Measurements from ENCODE around the gene STAB1. TPM values are rescaled to one million over a fixed set of nuclear protein-coding genes. Genes with fewer than 3 reads are reported as not detected.

STAB1 gene
- total RNA-seq, 1 donor from 2014 or later, result 0.16 TPM

GRCh38 chr3:52572221-52572620 is 77.1 kb downstream of the STAB1 start:
- DNase-seq (ENCODE audit: low read depth, low spot score), result no peak
- Mint-ChIP-seq H3K27ac (ENCODE audit: unreplicated experiment) (no peak overlapping the region), H3K9me3 (no peaks in the 10 kb centered on the region), H3K4me1 (peaks cover 4% of the 10 kb centered on the region), H3K4me3 (no peak overlapping the region), H3K27me3 (ENCODE audit: low read depth) (no peaks in the 10 kb centered on the region), H3K36me3 (ENCODE audit: low read depth) (peaks cover 25% of the 10 kb centered on the region)
- TF ChIP-seq CTCF (conservative IDR thresholded peaks at IDR 0.05), result no peak

Other genes starting within 250 kb of the STAB1 start
- gene PPM1M, start 249.6 kb upstream of the STAB1 start, total RNA-seq, result 4.3 and 4.4 TPM in 2 replicates
- 114 and 119 TPM in 2 replicates for gene WDR82, start 216.7 kb upstream of the STAB1 start, total RNA-seq
- 6.1 and 9.7 TPM in 2 replicates for gene GLYCTK, start 207.5 kb upstream of the STAB1 start, total RNA-seq
- gene DNAH1, start 179.0 kb upstream of the STAB1 start, total RNA-seq, result 2.4 and 3.2 TPM in 2 replicates
- 123 and 125 TPM in 2 replicates for gene BAP1, start 85.3 kb upstream of the STAB1 start, total RNA-seq
- 8.5 and 9.9 TPM in 2 replicates for gene PHF7, start 84.7 kb upstream of the STAB1 start, total RNA-seq
- 4.1 and 5.2 TPM in 2 replicates for gene SEMA3G, start 50.2 kb upstream of the STAB1 start, total RNA-seq
- gene TNNC1, start 41.3 kb upstream of the STAB1 start, total RNA-seq, result 0.45 TPM in 1 of 2 replicates, not detected in the other
- gene NISCH, start 39.7 kb upstream of the STAB1 start, total RNA-seq, result 161 and 166 TPM in 2 replicates
- 389 and 392 TPM in 2 replicates for gene NT5DC2, start 38.5 kb downstream of the STAB1 start, total RNA-seq
- 26.2 and 29.8 TPM in 2 replicates for gene UQCC5, start 41.3 kb downstream of the STAB1 start, total RNA-seq
- 107 and 109 TPM in 2 replicates for gene PBRM1, start 190.6 kb downstream of the STAB1 start, total RNA-seq
- gene GNL3, start 190.7 kb downstream of the STAB1 start, total RNA-seq, result 142 TPM in 2 replicates
- gene GLT8D1, start 210.5 kb downstream of the STAB1 start, total RNA-seq, result 64.1 and 69.9 TPM in 2 replicates
- gene SPCS1, start 210.8 kb downstream of the STAB1 start, total RNA-seq, result 101 and 109 TPM in 2 replicates

Data from neural crest cell (in vitro differentiated cells).